RWPE2 (cell line): ENCODE measurements around the gene POMGNT2.
A peak's percentile ranks its signal among the peaks of the same experiment; 100 is the strongest.

Experiments
- ATAC-seq: fragments of 200-7000 bp; cut with Tn5 transposase; 3 replicates; pipeline ENCODE4 v1.9.1; 2021; ENCODE audit warnings: low read depth
- DNase-seq: peaks from one replicate; pipeline ENCODE4 v3.0.0-alpha.2; 2020; ENCODE audit warnings: low spot score
- H3K27ac ChIP-seq: fragments of 450-650 bp; 2 replicates; pipeline ENCODE4 v1.5.1; 2017; ENCODE audit warnings: mild to moderate bottlenecking; ENCODE audit not compliant: poor library complexity, severe bottlenecking
- H3K27me3 ChIP-seq: fragments of 250-450 bp; sonication (Bioruptor Pico); 2 replicates; pipeline ENCODE4 v1.5.1; 2021; ENCODE audit warnings: mild to moderate bottlenecking, moderate library complexity; ENCODE audit not compliant: insufficient read depth, poor library complexity, severe bottlenecking
- H3K36me3 ChIP-seq: fragments of 250-450 bp; sonication (Bioruptor Pico); 2 replicates; pipeline ENCODE4 v1.5.1; 2020; ENCODE audit warnings: low read depth, mild to moderate bottlenecking, moderate library complexity
- H3K4me1 ChIP-seq: fragments of 250-450 bp; sonication (Bioruptor Pico); 2 replicates; pipeline ENCODE4 v1.5.1; 2021; ENCODE audit warnings: mild to moderate bottlenecking, moderate library complexity; ENCODE audit not compliant: insufficient read depth, poor library complexity, severe bottlenecking
- H3K4me3 ChIP-seq: fragments of 250-450 bp; sonication (Bioruptor Pico); 2 replicates; pipeline ENCODE4 v1.5.1; 2021; ENCODE audit warnings: mild to moderate bottlenecking, moderate library complexity; ENCODE audit not compliant: severe bottlenecking
- H3K9me3 ChIP-seq: fragments of 250-450 bp; sonication (Bioruptor Pico); 2 replicates; pipeline ENCODE4 v1.5.1; 2021; ENCODE audit warnings: mild to moderate bottlenecking, moderate library complexity; ENCODE audit not compliant: severe bottlenecking
- TF ChIP-seq, protein P1 (sequence below): fragments of 450-650 bp; IDR thresholded peaks from one replicate; pipeline ENCODE4 v1.5.1; 2017; ENCODE audit warnings: mild to moderate bottlenecking, moderate library complexity; ENCODE audit not compliant: poor library complexity, severe bottlenecking

Gene POMGNT2

DNA sequence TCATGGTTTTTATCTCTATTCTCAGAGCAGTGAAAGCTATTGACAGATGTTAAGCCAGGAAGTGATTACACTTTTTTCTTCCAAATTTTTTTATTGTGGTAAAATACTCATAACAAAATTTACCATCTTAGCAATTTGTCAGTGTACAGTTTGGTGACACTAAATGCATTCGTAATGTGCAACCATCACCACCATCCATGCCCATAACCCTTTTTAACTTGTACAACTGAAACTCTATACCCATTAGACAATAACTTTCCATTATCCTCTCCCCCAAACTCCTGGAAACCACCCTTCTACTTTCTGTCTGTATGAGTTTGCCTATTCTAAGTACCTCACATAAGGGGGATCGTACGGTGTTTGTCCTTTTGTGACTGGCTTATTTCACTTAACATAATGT lies 15.1 kb upstream of the POMGNT2 start:
- no peak for ATAC-seq
- Histone ChIP-seq H3K4me1 (no peaks in the 10 kb centered on the region), H3K27me3 (no peaks in the 10 kb centered on the region), H3K36me3 (no peaks in the 10 kb centered on the region), H3K4me3 (no peak overlapping the region), H3K9me3 (no peaks in the 10 kb centered on the region), H3K27ac (no peak overlapping the region)
- DNase-seq: no peak
- TF ChIP-seq, protein P1, sequence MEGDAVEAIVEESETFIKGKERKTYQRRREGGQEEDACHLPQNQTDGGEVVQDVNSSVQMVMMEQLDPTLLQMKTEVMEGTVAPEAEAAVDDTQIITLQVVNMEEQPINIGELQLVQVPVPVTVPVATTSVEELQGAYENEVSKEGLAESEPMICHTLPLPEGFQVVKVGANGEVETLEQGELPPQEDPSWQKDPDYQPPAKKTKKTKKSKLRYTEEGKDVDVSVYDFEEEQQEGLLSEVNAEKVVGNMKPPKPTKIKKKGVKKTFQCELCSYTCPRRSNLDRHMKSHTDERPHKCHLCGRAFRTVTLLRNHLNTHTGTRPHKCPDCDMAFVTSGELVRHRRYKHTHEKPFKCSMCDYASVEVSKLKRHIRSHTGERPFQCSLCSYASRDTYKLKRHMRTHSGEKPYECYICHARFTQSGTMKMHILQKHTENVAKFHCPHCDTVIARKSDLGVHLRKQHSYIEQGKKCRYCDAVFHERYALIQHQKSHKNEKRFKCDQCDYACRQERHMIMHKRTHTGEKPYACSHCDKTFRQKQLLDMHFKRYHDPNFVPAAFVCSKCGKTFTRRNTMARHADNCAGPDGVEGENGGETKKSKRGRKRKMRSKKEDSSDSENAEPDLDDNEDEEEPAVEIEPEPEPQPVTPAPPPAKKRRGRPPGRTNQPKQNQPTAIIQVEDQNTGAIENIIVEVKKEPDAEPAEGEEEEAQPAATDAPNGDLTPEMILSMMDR: no peak

DNA sequence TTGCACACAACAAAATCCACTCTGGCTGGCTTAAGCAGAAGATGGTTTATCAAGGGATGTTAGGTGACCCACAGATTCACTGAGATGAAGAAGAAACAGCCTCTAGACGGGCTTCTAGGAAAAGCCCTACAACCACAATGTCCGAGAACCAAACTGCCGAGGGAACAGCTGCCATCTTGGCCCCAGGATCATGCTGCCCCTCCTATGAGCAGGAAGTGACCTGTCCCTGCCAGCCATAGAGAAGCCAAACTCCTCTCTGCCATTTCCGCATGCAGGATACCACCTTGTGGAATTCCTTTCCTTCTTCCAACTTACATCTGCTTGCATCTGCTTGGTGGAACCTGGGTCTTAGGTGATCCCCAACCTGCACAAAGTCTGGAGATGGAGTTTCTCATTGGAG lies 11.4 kb upstream of the POMGNT2 start:
- Histone ChIP-seq H3K4me1 (no peaks in the 10 kb centered on the region), H3K27me3 (no peaks in the 10 kb centered on the region), H3K9me3 (no peaks in the 10 kb centered on the region), H3K27ac (no peak overlapping the region), H3K4me3 (no peak overlapping the region), H3K36me3 (no peaks in the 10 kb centered on the region)
- DNase-seq (no peak), ATAC-seq (no peak)
- TF ChIP-seq, protein P1: no peak

DNA sequence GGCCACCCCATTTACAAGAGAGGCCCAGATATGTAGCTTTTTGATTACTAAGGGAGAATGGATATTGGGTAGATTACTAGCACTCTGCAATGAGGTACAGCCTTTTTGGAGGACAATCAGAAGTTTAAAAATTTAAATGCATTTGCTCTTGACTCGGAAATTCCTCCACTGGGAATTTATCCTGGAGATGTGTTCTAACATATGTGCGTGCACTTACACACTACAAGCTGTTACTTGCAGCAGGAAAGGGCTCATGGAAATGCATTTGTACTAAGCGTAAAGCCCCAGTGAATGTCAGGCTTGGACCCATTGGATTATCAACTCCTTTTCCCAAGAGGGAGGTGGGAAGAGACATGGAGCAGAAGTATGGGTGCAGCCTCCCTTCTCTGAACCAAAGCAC lies 7.8 kb upstream of the POMGNT2 start:
- Histone ChIP-seq H3K4me3 (no peak overlapping the region), H3K9me3 (no peaks in the 10 kb centered on the region), H3K36me3 (no peaks in the 10 kb centered on the region), H3K27ac (no peak overlapping the region), H3K27me3 (no peaks in the 10 kb centered on the region), H3K4me1 (no peaks in the 10 kb centered on the region)
- no peak for DNase-seq
- TF ChIP-seq, protein P1: no peak
- ATAC-seq: no peak

DNA sequence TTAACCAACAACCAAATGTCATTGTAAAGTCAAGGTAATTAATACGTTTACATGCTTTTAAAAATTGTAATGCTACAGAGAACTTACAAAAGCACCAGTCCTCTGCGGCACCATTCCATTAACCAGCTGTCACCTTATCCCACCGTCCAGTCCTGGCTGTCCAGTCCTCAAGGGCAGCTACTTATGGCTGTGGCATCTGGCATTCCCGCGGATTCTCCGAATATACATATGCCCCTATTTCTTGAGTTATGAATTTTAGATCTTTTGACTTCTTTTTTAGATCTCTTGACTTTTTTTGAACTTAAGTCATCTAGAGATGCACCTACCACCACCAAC lies 382 bp upstream of the POMGNT2 start:
- Histone ChIP-seq H3K27ac (no peak overlapping the region), H3K27me3 (no peaks in the 10 kb centered on the region), H3K9me3 (no peaks in the 10 kb centered on the region), H3K4me1 (no peaks in the 10 kb centered on the region), H3K36me3 (no peaks in the 10 kb centered on the region), H3K4me3 (peak overlapping the region; percentile 73)
- DNase-seq (no peak), ATAC-seq (no peak; the same call in 2 of the 3 replicates)
- TF ChIP-seq, protein P1: no peak

DNA sequence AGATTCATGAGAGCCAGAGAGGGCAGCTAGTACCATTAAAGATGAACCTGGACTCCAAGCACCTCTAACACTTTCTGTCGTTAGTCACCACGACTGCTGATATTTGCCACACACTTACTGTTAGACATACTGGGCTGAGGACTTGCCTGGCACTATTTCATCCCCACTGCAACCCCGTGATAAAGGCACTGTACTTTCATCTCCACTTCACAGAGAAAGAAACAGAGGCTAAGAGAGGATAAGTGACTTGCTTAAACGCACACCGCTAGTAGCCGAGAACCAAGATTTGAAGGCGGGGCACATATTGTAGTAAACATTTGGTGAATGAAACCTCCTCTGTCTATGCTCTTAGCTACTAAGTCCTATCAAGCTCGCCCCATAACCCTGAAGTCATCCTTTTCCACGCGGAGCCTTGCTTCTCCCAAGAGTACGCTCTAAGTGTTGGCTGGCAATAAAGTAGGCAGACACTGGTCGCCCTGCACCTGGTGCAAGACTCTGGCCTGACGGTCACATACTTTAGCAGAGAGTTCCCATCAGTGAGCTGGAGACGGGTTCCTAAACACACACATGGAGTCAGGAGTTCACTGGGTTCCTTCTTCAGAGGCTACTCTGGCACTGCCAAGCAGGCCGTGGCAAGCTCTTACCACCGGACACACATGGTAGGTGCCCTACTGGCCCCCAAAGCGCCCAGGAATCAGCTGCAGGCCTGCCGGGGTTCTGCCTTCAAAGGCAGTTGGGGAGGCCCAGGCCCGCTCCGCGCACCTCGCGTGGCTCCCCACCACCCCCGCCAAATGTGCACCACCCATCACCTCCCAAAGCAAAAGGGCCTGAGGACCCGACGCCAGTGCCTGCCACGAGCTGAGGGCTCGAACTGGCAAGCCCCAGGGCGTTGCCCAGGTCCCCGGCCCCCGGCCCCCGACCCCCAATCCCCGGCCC lies 951 bp downstream of the POMGNT2 start:
- Histone ChIP-seq H3K4me3 (peak overlapping the region; percentile 73), H3K27ac (no peak overlapping the region), H3K36me3 (no peaks in the 10 kb centered on the region), H3K9me3 (no peaks in the 10 kb centered on the region), H3K4me1 (no peaks in the 10 kb centered on the region), H3K27me3 (no peaks in the 10 kb centered on the region)
- ATAC-seq: peak; percentile 26; the same call in 2 of the 3 replicates
- DNase-seq: no peak
- TF ChIP-seq, protein P1: no peak
